HG03139 (cell line): ENCODE measurements around the gene DNHD1.
A peak's percentile ranks its signal among the peaks of the same experiment; 100 is the strongest.

Experiments used
- ATAC-seq: cut with Tn5 transposase; IDR thresholded peaks from one replicate; pipeline ENCODE4 v1.9.1; 2021; ENCODE audit not compliant: unreplicated experiment

Gene DNHD1

GRCh38 chr11:6611092-6611962 lies 114.2 kb downstream of the DNHD1 start:
- peak; percentile 0 for ATAC-seq

DNA sequence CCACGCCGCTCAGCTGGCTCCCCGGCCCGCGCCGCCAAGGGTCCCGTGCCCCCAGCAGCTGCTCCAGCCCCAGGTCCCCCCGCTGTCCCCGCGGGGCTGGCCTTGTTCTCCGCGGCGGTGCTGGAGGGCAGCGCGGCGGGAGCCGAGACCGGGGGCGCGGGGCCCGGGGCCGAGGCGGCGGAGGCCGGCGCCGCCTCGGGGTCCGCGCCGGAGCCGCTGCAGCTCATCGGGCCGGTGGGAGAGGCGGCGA lies 114.8 kb downstream of the DNHD1 start:
- ATAC-seq, result peak; percentile 11

DNA sequence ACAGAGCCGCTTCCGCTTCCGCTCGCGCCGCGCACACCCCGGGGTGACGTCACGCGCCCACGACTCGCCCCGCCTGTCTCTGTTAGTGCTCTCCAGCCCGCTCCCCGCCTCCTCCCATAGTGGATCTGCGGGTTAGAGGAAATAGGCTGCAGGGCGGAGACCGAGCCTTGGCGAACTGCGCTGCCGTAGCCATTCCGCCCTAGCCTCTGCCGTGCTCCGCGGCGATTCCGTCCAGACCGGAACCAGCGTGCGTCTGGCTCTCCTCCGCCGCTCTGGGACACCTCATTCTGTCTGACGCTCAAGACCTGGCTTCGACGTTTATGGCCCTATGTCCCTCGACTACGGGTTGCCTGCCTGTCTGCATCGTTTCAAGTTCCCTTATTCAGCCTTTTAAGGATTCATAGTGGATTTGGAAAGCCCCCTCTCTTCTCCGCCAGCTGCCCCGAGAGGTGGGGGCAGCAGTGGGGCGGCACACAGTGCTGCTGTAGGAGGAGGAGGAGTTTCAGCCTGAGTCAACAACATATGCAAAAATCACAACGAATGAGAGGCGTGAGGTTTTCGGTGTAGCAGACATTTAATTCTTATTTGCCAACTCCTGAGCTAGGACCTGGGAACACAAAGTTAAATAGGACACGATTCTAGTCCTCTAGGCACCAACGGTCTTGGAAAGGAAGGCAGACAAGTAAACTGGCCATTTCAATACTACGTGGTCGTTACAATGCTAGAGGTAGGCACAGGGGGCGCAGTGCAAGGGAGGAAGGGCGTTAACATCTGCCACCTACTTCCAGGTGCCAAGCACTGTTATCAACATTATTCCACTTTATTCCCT lies 115.3 kb downstream of the DNHD1 start, which contains the start of gene TAF10:
Gene TAF10, minus strand, starts transcription at position 4 of the 829 bp plus-strand sequence. CDS start 27 bp downstream, outside the sequence.
- ATAC-seq, result peak; percentile 89

DNA sequence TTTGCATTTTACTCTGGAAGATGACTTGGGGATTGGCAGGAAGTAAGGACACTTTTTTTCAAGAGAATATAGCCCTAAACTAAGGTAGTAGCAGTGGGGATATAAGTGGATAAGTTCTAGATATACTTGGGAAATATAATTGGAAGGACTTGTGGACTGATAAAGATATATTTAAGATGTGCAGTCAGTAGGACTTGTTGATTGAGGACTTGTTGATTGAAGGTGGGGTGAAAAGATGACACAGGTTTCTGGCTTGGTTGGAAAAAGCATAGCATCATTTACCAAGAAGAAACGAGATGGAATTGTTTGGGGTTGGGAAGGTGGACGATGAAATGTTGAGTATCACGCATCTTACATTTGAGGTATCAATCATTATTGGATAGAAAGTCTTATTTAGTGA lies 116.4 kb downstream of the DNHD1 start:
- ATAC-seq, result no peak

DNA sequence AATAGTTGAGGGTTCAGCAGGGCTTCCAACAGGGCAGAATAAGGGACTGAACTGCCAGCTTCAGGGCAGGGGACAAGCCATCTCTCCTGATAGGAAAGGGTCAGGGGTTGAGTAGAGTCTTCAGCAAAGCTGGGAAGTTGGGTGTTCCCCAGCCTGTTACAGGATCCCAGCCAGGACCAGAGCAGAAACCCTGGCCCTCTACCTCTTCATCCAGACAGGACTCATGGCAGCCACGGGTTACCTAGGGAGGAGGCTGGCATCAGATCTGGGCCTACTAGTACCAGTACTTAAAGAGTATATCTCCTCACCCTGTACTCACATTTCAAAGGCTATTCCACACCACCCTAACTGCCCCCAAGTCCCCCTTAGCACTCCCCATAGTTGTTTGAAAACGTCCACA lies 117.4 kb downstream of the DNHD1 start:
- ATAC-seq, result no peak

- ATAC-seq, result no peak
Observed at GRCh38 chr11:6615046-6615445, 118.0 kb downstream of the DNHD1 start.

DNA sequence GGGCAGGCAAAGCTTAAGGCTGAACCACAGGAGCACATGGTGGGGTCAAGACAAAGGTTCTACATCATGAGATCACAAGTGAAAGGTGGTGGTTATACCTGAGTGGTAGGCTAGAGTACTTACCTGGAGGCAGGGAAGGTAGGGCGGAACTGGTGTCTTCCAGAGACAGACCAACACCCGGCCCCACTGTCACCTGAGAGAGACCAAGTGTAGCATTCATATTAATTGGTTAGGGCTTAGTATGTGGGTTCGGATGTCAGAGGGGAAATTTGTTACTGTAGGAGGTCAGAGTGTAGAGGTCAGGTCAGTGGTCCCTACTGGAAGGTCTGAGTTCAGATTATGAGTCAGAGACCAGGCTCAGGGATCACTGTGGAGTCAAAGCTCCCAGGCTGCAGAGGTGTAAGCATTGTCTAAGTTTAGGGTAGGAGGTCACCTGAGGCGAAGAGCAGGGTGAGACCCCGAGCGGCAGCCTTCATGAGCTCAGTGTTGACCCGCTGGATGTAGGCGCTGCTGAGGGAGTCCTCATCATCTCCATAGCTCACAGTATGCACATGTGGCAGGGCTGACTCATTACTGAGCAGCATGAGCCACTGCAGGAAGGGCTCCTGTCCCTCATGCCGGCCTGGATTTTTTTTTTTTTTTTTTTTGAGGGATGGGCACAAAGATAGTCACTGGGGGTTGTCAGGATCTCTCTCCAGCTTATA lies 119.0 kb downstream of the DNHD1 start:
- ATAC-seq, result no peak

DNA sequence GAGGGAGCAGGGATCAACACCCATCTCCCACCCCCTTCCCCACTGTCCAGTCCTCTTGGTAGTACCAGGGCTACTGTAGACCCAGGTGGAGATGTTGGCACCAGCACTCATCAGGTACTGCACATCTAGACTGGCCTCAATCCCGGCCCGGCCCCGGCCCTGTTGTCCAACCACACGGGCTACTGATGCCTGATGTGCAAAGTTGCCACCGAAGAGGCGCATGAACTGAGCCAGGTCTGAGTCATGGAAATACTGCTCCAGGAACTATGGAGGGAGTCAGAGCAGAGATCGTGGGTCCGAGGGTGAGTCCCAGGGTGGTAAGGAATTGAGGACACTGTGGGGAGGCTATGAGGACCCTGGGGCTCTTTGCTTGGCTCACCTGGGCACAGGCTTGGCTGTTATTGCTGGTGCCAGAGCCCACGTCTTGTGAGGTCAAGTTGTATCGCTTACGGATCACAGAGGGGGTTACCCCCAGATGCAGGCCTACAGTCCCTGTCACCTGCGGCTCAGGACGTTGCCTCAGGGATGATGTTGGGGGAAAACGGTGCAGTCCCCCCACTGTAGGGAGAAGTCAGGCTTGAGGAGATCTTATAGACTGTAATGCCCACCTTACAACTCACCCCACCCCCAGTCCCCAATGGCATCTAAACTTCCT lies 119.6 kb downstream of the DNHD1 start:
- no peak for ATAC-seq

GRCh38 chr11:6617315-6617781 lies 120.3 kb downstream of the DNHD1 start:
- ATAC-seq, result no peak

DNA sequence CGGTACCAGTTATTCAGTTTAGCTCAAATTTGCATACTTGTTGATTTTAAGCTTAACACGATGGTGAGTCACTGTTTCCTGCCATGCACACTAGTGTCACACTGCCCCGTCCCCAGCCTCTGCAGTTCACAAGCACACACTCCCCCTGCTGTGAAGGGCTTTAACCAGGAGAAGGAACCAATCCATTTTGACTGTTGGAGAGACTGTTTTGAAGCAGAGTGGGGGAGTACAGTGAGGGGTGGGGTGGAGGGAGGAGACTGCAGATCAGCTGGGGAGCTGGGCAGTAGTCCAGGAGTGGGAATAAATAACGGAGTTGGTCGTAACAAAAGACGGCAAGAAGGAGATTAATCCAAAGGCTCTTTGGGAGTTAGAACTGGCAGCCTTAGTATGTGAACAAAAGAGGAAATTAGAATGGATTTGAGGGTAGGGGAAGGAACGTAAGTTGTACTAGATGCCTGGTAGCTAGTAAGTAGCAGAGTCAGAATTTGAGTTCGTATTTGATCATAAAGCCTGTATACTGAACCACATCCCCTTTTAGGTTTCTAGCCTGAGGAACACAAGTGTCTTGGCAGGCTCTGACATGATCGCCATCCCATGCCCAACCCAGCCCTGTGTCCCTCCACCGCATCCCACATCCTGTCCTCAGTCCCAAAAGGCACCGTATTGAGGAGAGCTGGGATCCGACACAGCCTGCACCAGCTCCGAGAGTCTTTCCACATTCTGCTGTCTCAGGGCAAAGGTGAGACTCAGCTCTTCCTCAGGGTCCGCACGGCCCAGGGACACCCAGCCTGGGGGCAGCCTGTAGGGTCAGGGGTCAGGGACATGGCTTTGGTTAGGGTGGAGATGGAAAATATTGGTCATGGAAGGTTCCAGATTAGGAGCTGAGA lies 121.3 kb downstream of the DNHD1 start:
- ATAC-seq, result no peak

GRCh38 chr11:6619004-6619745 lies 122.1 kb downstream of the DNHD1 start, which contains the start of gene TPP1:
TSS of gene TPP1 (minus strand) at chr11:6619422. CDS start at chr11:6619400, 22 bp downstream.
- peak; percentile 99 for ATAC-seq

DNA sequence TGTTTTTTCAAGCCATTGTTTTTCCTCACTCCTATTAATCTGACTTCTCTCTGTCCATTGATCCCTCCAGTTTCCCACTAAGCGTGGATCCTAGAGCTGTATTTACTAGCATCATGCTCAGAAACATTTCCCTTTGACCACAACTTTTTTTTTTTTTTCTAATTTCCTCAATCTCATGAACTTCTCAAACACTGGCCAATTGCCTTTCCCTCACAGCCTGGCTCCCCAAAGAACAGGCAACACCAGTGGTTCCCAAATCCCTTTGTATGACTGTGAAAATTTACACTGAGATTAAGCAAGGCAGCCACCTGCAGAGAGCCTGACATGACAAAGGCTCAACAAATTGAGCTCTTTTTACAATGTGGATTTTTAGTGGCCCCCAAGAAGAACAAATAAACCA lies 123.6 kb downstream of the DNHD1 start:
- no peak for ATAC-seq
